Right lobe of liver (tissue), 4 donors: ENCODE results near the gene TOR1AIP1.

ENCODE experiments used
- CTCF ChIP-seq, 4 donors: fragments of 200-600 bp in 3 of 4; fragments of 450-650 bp in 1 of 4; IDR thresholded peaks; one replicate each; pipeline versions ENCODE4 v1.5.1 to v1.8.0; 2016 to 2022; ENCODE audit warnings: antibody characterized with exemption in 4 of 4, mild to moderate bottlenecking in 2 of 4
- POLR2A ChIP-seq: fragments of 450-650 bp; IDR thresholded peaks from one replicate; pipeline ENCODE4 v1.6.1; 2017; ENCODE audit warnings: antibody characterized with exemption, mild to moderate bottlenecking
- donor health status: DM: no; HTN: no; CAD: no.
- donor health status: DM: no; HTN: no; CAD: no.
- donor health status: DM: no; HTN: yes; CAD: no.

- TF ChIP-seq CTCF (IDR thresholded peaks at IDR 0.05) (no peak), POLR2A (no peak)
Observed at GRCh38 chr1:179879797-179880196, 2.3 kb upstream of the TOR1AIP1 start.
